Heart left ventricle (tissue), 16 donors: ENCODE results near the gene CCN2. TPM values are rescaled to one million over a fixed set of nuclear protein-coding genes. Genes with fewer than 3 reads are reported as not detected.
A peak's percentile ranks its signal among the peaks of the same experiment; 100 is the strongest.

Experiments
- ATAC-seq, 4 donors: fragments of 200-7000 bp; cut with Tn5 transposase; one replicate each; pipeline ENCODE4 v1.9.1; 2020 to 2022; ENCODE audit warnings: moderate library complexity in 4 of 4, mild to moderate bottlenecking in 3 of 4, moderate number of reproducible peaks in 1 of 4
- DNase-seq, 5 donors: peaks; one replicate each; pipeline ENCODE4 v3.0.0-alpha.2; 2020
- H3K27ac ChIP-seq, 12 donors: fragments of 200-600 bp; sonication (generic) in 4 of 12; one replicate each; pipeline versions ENCODE4 v1.5.0 to v1.8.0; 2016 to 2022; ENCODE audit warnings: mild to moderate bottlenecking in 2 of 12
- H3K27me3 ChIP-seq, 9 donors: fragments of 200-600 bp; sonication (generic) in 2 of 9; one replicate each; pipeline versions ENCODE4 v1.5.1 to v1.8.0; 2016 to 2022; ENCODE audit warnings: mild to moderate bottlenecking in 3 of 9
- H3K36me3 ChIP-seq, 9 donors: fragments of 200-600 bp; sonication (generic) in 2 of 9; one replicate each; pipeline versions ENCODE4 v1.5.0 to v1.8.0; 2018 to 2022; ENCODE audit warnings: mild to moderate bottlenecking in 2 of 9
- H3K4me1 ChIP-seq, 12 donors: fragments of 200-600 bp; sonication (generic) in 4 of 12; one replicate each; pipeline versions ENCODE4 v1.5.0 to v1.8.0; 2016 to 2022; ENCODE audit warnings: mild to moderate bottlenecking in 3 of 12
- H3K4me3 ChIP-seq, 12 donors: fragments of 200-600 bp; sonication (generic) in 4 of 12; one replicate each; pipeline versions ENCODE4 v1.5.0 to v1.8.0; 2017 to 2022; ENCODE audit warnings: mild to moderate bottlenecking in 9 of 12, moderate library complexity in 4 of 12
- H3K9me3 ChIP-seq, 12 donors: fragments of 200-600 bp; sonication (generic) in 4 of 12; one replicate each; pipeline versions ENCODE4 v1.5.0 to v1.8.0; 2016 to 2022; ENCODE audit warnings: mild to moderate bottlenecking in 1 of 12
- POLR2A ChIP-seq, 2 donors: fragments of 450-650 bp; IDR thresholded peaks; one replicate each; pipeline ENCODE4 v1.6.1; 2017; ENCODE audit warnings: antibody characterized with exemption in 2 of 2, mild to moderate bottlenecking in 2 of 2, moderate library complexity in 2 of 2
- WGBS, 4 donors: extraction: QIAGEN DNeasy Blood & Tissue Kit in 2 of 4; methylation state at CpG; one replicate each; pipeline versions ENCODE4 v1.1.5 to v1.1.7; 2013 to 2018; 5-methylcytosine and 5-hydroxymethylcytosine counted together
- intact Hi-C, 10 donors: fragments of 100-400 bp; cut with DNase I; formaldehyde crosslinking; loops; one replicate each; pipeline versions ENCODE4 v1.11.1 to v1.14.2; 2022
- polyA plus RNA-seq, 2 donors: library from polyadenylated mRNA; stranded (reverse); fragments of 200-250 nt; gene quantifications; one replicate each; pipeline ENCODE4 v1.2.3, GENCODE V29; 2013
- total RNA-seq, 9 donors: library from RNA; depleted of rRNA in 2 of 9; stranded (reverse); fragments of >200 nt in 2 of 9; fragmentation: NEBNext Ultra II Directional in 3 of 9; extraction: Animal tissue kit (Norgen Biotek cat#: 25700) in 3 of 9; gene quantifications; one replicate each; pipeline versions ENCODE4 v1.1.0 to v1.2.4, GENCODE V29; 2016 to 2023
- TF ChIP-seq, protein P1 (sequence below), 12 donors: fragments of 200-600 bp; sonication (generic) in 4 of 12; IDR thresholded peaks; one replicate each; pipeline versions ENCODE4 v1.5.0 to v1.8.0; 2018 to 2022; ENCODE audit warnings: antibody characterized with exemption in 12 of 12, mild to moderate bottlenecking in 5 of 12
- donor health status: ischemic (EF 13 %, LVEDD 7.1; RV severe dilation, severe dysfunction).
- donor health status: healthy with polysubstance abuse.
- donor health status: DM: no; HTN: yes; CAD: no.
- donor health status: DM: no; HTN: no; CAD: no.
- donor health status: ischemic (EF 25% LVEDD 6.9; RV normal size, moderate dysfunction).
- donor health status: ischemic (EF 25% LVEDD 5.7; RV mildly dilated, moderate dysfunction).
- donor health status: healthy.
- donor health status: DM: yes; HTN: yes; CAD: no.
- donor health status: ischemic (EF 35%, LVEDD 5.7; RV mildly dilated, moderate dysfunction).
- donor health status: nonischemic (EF 11% LVEDD 7.7; RV severe dilation, severe dysfunction).
- donor health status: DM: yes; HTN: yes; CAD: no.
- donor health status: PGD.
- donor health status: ischemic (EF 29% LVEDD 5.4; RV normal size, mild dysfunction).
- donor health status: nonischemic (EF 23%, LVEDD 6.1; RV moderate dilation, normal function).

The CCN2 gene
- total and polyA plus RNA-seq, 11 donors = 7.8 to 90.7 (median 39.0) TPM

DNA sequence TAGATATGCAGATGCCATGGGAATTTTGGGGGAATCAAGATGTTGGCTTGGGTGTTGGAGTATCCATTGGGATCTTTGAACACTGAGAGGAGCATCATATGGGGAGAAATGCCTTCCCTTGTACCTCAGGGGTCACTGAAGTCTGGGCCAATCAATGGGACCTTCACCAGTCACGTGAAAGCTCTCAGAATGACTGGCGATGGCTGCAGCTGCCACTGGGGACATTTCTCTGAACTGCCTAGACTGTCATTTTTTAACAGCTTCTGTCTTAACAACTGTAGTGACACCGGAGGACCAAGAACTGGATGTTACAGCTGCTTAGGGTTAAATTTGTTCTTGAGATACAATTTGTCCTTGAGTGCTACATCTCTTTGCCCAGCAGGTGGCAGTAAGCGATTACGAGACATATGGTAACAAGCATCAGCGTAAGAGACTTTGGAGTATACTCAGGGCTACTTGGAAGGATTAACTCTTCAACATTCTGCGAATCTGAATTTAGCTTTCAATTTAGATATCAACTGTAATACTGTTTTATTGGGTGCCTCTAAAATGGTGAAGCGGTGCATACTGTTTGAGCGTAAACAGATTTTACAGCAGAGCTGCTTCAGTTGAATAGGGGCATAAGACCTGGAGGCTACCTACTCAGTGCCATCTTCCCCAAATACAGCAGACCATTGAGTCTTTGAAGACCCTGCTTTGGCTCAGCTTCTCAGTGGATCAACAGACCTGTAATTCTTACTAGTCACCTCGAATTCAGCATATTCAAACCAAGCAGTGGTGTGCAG, 36.0 kb downstream of the CCN2 start:
- ATAC-seq (peak in 2 of 4 donors; percentile 59 to 84), DNase-seq (peak in 4 of 5 donors; percentile 45 to 64 (median 46))
- 26 to 33% (median 28%) methylated on average over 10 of the region's 10 CpGs for WGBS, 4 donors
- intact Hi-C loops = loop anchor here (5.0 to 10.0 kb wide), 8 partner anchors 128 to 1030 kb away; no protein-coding TSS in a partner anchor
- Histone ChIP-seq H3K27ac (no peak overlapping the region), H3K9me3 (no peaks in the 10 kb centered on the region), H3K4me3 (no peak overlapping the region), H3K36me3 (no peaks in the 10 kb centered on the region), H3K4me1 (peaks cover 0 to 5% (median 0%) of the 10 kb centered on the region in 12 donors), H3K27me3 (peaks cover 0 to 16% (median 0%) of the 10 kb centered on the region in 9 donors)
- TF ChIP-seq, protein P1, sequence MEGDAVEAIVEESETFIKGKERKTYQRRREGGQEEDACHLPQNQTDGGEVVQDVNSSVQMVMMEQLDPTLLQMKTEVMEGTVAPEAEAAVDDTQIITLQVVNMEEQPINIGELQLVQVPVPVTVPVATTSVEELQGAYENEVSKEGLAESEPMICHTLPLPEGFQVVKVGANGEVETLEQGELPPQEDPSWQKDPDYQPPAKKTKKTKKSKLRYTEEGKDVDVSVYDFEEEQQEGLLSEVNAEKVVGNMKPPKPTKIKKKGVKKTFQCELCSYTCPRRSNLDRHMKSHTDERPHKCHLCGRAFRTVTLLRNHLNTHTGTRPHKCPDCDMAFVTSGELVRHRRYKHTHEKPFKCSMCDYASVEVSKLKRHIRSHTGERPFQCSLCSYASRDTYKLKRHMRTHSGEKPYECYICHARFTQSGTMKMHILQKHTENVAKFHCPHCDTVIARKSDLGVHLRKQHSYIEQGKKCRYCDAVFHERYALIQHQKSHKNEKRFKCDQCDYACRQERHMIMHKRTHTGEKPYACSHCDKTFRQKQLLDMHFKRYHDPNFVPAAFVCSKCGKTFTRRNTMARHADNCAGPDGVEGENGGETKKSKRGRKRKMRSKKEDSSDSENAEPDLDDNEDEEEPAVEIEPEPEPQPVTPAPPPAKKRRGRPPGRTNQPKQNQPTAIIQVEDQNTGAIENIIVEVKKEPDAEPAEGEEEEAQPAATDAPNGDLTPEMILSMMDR (IDR thresholded peaks at IDR 0.05) = peak; percentile 69 to 92 (median 82)
- no peak for TF ChIP-seq POLR2A (IDR thresholded peaks at IDR 0.05)

DNA sequence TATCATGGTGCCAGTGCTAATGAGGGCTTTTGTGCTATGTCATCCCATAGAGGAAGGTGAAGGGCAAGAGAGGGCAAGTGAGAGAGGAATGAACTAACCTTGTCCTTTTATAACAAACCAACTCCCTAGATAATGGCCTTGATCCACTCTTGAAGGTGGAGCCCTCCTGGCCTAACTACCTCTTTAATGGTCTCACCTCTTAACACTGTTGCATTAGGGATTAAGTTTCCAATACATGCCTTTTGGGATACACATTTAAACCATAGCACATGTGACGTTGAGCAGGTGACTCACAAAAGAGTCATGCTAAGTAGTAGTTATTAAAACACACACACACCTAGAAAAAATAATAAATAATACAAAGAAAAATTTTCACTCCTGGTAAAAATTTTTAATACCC, 36.9 kb downstream of the CCN2 start:
- H3K36me3 ChIP-seq = no peaks in the 10 kb centered on the region
- TF ChIP-seq, protein P1 (IDR thresholded peaks at IDR 0.05) = no peak
- ATAC-seq (no peak), DNase-seq (no peak)
- no peaks in the 10 kb centered on the region for H3K9me3 ChIP-seq
- peaks cover 0 to 16% (median 0%) of the 10 kb centered on the region in 9 donors for H3K27me3 ChIP-seq
- peaks cover 0 to 5% (median 0%) of the 10 kb centered on the region in 12 donors for H3K4me1 ChIP-seq
- intact Hi-C loops = loop anchor here (5.0 to 10.0 kb wide), 7 partner anchors 127 to 1029 kb away; no protein-coding TSS in a partner anchor
- no peak overlapping the region for H3K4me3 ChIP-seq
- WGBS, 4 donors = 50 to 68% (median 64%) methylated on average over 1 of the region's 1 CpG
- no peak overlapping the region for H3K27ac ChIP-seq

DNA sequence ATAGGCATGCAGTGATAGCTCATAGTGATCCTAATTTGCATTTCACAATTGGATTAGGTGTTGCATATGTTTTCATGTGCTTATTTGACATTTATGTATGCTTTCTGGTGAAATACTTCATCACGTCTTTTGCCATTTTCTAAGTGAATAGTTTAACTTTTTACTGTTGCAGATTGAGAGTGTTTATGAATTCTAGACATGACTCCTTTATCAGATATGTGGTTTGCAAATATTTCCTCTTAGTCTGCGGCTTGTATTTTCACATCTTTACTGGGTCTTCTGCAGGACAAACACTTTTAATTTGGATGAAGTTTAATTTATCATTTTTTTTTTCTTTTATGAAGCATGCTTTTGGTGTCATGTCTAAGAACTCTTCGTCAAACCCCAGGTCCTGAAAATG, 39.2 kb downstream of the CCN2 start:
- H3K27ac ChIP-seq = no peak overlapping the region
- no peaks in the 10 kb centered on the region for H3K9me3 ChIP-seq
- intact Hi-C loops = loop anchor here (5.0 to 10.0 kb wide), 7 partner anchors 125 to 1027 kb away; no protein-coding TSS in a partner anchor
- no peak for ATAC-seq
- no peaks in the 10 kb centered on the region for H3K4me1 ChIP-seq
- TF ChIP-seq, protein P1 (IDR thresholded peaks at IDR 0.05) = no peak
- no peak for TF ChIP-seq POLR2A (IDR thresholded peaks at IDR 0.05)
- 68 to 74% (median 70%) methylated on average over 3 of the region's 3 CpGs for WGBS, 4 donors
- H3K36me3 ChIP-seq = no peaks in the 10 kb centered on the region
- no peak for DNase-seq
- H3K4me3 ChIP-seq = no peak overlapping the region
- H3K27me3 ChIP-seq = peaks cover 0 to 16% (median 0%) of the 10 kb centered on the region in 9 donors

DNA sequence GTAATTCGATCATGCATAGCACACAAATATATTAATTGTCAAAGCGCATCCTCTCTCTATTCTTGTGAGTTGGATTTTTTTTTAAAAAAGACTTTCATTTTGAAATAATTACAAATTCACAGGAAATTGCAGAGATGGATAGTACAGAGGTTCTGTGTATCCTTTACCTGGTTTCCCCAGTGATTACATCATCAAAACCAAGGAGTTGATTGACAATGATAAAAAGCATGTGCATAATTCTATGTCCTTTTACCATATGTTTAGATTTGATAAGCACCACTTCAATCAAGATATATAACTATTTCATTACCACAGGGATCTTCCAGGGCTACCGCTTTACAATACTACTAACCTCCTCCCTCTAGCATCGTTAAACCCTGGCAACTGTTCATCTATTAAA, 40.2 kb downstream of the CCN2 start:
- ATAC-seq (no peak), DNase-seq (no peak)
- WGBS, 4 donors = 68 to 84% (median 83%) methylated on average over 4 of the region's 4 CpGs
- H3K4me3 ChIP-seq = no peak overlapping the region
- no peak overlapping the region for H3K27ac ChIP-seq
- H3K9me3 ChIP-seq = no peaks in the 10 kb centered on the region
- no peaks in the 10 kb centered on the region for H3K4me1 ChIP-seq
- H3K27me3 ChIP-seq = peaks cover 0 to 16% (median 0%) of the 10 kb centered on the region in 9 donors
- H3K36me3 ChIP-seq = no peaks in the 10 kb centered on the region
- intact Hi-C loops = loop anchor here (1.0 to 10.0 kb wide), 8 partner anchors 124 to 1026 kb away; no protein-coding TSS in a partner anchor
- TF ChIP-seq, protein P1 (IDR thresholded peaks at IDR 0.05) = no peak
- no peak for TF ChIP-seq POLR2A (IDR thresholded peaks at IDR 0.05)
